Measurements from ENCODE around the gene AMN1.
"Not testable (repeated sequence)": the region's sequence is repeated elsewhere in the genome, so short reads cannot be mapped to it uniquely, and the experiment has no call there.

Gene AMN1

GRCh38 chr12:31733549-31734432 is 5.0 kb upstream of the AMN1 start:
- not testable (repeated sequence) for DNase-seq (ENCODE audit: low read depth)

- no peak for DNase-seq (ENCODE audit: low read depth)
Observed at GRCh38 chr12:31732926-31733548, 4.2 kb upstream of the AMN1 start.

- not testable (repeated sequence) for DNase-seq (ENCODE audit: low read depth)
Observed at GRCh38 chr12:31731203-31731602, 2.4 kb upstream of the AMN1 start.

- no peak for DNase-seq (ENCODE audit: low read depth)
Observed at GRCh38 chr12:31729705-31730104, 884 bp upstream of the AMN1 start.

- DNase-seq (ENCODE audit: low read depth), result no peak
Observed at GRCh38 chr12:31728289-31728916, 418 bp downstream of the AMN1 start.

GRCh38 chr12:31727192-31727591 is 1.6 kb downstream of the AMN1 start:
- DNase-seq (ENCODE audit: low read depth), result no peak

- no peak for DNase-seq (ENCODE audit: low read depth)
Observed at GRCh38 chr12:31726575-31726974, 2.2 kb downstream of the AMN1 start.

GRCh38 chr12:31724557-31724956 is 4.3 kb downstream of the AMN1 start:
- no peak for DNase-seq (ENCODE audit: low read depth)

GRCh38 chr12:31722580-31722979 is 6.2 kb downstream of the AMN1 start:
- no peak for DNase-seq (ENCODE audit: low read depth)

GRCh38 chr12:31718542-31719198 is 10.2 kb downstream of the AMN1 start:
- DNase-seq (ENCODE audit: low read depth), result not testable (repeated sequence)

- not testable (repeated sequence) for DNase-seq (ENCODE audit: low read depth)
Observed at GRCh38 chr12:31716998-31717397, 11.8 kb downstream of the AMN1 start.

- peak; percentile 85 for DNase-seq (ENCODE audit: low read depth)
Observed at GRCh38 chr12:31715283-31715825, 13.5 kb downstream of the AMN1 start.

GRCh38 chr12:31714406-31715271 is 14.2 kb downstream of the AMN1 start:
- DNase-seq (ENCODE audit: low read depth), result no peak

- no peak for DNase-seq (ENCODE audit: low read depth)
Observed at GRCh38 chr12:31712877-31713276, 15.9 kb downstream of the AMN1 start.

GRCh38 chr12:31710021-31710818 is 18.6 kb downstream of the AMN1 start:
- no peak for DNase-seq (ENCODE audit: low read depth)

GRCh38 chr12:31708118-31708517 is 20.7 kb downstream of the AMN1 start:
- DNase-seq (ENCODE audit: low read depth), result not testable (repeated sequence)

- no peak for DNase-seq (ENCODE audit: low read depth)
Observed at GRCh38 chr12:31705621-31706020, 23.2 kb downstream of the AMN1 start.

GRCh38 chr12:31702047-31702446 is 26.8 kb downstream of the AMN1 start:
- no peak for DNase-seq (ENCODE audit: low read depth)

- not testable (repeated sequence) for DNase-seq (ENCODE audit: low read depth)
Observed at GRCh38 chr12:31689921-31690320, 38.9 kb downstream of the AMN1 start.

- no peak for DNase-seq (ENCODE audit: low read depth)
Observed at GRCh38 chr12:31687101-31687527, 41.7 kb downstream of the AMN1 start.
